SU-DHL-6 (cell line): Measurements from ENCODE around the gene LDB2.

Experiments
- CTCF ChIP-seq: fragments of 200-600 bp; sonication (generic); IDR thresholded peaks from one replicate; pipeline ENCODE4 v1.5.1; 2017; ENCODE audit warnings: antibody characterized with exemption, mild to moderate bottlenecking, low read length, moderate library complexity; ENCODE audit not compliant: insufficient read depth, poor library complexity, severe bottlenecking
- EZH2phosphoT487 ChIP-seq: fragments of 200-600 bp; sonication (generic), shearing (Covaris generic); conservative IDR thresholded peaks from 2 replicates; pipeline ENCODE4 v1.6.1; 2018; ENCODE audit warnings: mild to moderate bottlenecking, antibody characterized with exemption, low read length, moderate library complexity, mixed read lengths

GRCh38 chr4:16606691-16607090 is 291.8 kb downstream of the LDB2 start:
- TF ChIP-seq CTCF (no peak), EZH2phosphoT487 (no peak)
